Myocyte (in vitro differentiated cells): Measurements from ENCODE around the gene SPATA19. TPM values are rescaled to one million over a fixed set of nuclear protein-coding genes. Genes with fewer than 3 reads are reported as not detected.

Experiments
- DNase-seq: peaks from one replicate; pipeline ENCODE4 v3.0.0-alpha.2; 2012; ENCODE audit warnings: low read depth
- total RNA-seq: library from RNA; depleted of rRNA; stranded (reverse); fragments of >200 nt; gene quantifications from 2 replicates; pipeline ENCODE4 v1.2.3, GENCODE V29; 2014

The SPATA19 gene
- total RNA-seq, 1 donor from 2014 or later: not detected

GRCh38 chr11:133835593-133836548, 9.4 kb downstream of the SPATA19 start:
- DNase-seq: no peak

- peak; percentile 5 for DNase-seq
Measured at GRCh38 chr11:133834682-133835592, 10.4 kb downstream of the SPATA19 start.

GRCh38 chr11:133833898-133834681, 11.2 kb downstream of the SPATA19 start:
- no peak for DNase-seq

GRCh38 chr11:133832991-133833897, 12.1 kb downstream of the SPATA19 start:
- DNase-seq: no peak

GRCh38 chr11:133832096-133832990, 13.0 kb downstream of the SPATA19 start:
- DNase-seq: no peak

GRCh38 chr11:133830931-133831907, 14.1 kb downstream of the SPATA19 start:
- DNase-seq: no peak

- DNase-seq: no peak
Measured at GRCh38 chr11:133829566-133829965, 15.7 kb downstream of the SPATA19 start.

GRCh38 chr11:133828871-133829270, 16.4 kb downstream of the SPATA19 start:
- DNase-seq: no peak

- no peak for DNase-seq
Measured at GRCh38 chr11:133827556-133827955, 17.8 kb downstream of the SPATA19 start.

- no peak for DNase-seq
Measured at GRCh38 chr11:133826866-133827265, 18.4 kb downstream of the SPATA19 start.

- DNase-seq: no peak
Measured at GRCh38 chr11:133825666-133826065, 19.6 kb downstream of the SPATA19 start.

GRCh38 chr11:133825156-133825555, 20.2 kb downstream of the SPATA19 start:
- DNase-seq: no peak

GRCh38 chr11:133824593-133824992, 20.7 kb downstream of the SPATA19 start:
- DNase-seq: no peak

GRCh38 chr11:133823614-133824013, 21.7 kb downstream of the SPATA19 start:
- no peak for DNase-seq

GRCh38 chr11:133823211-133823610, 22.1 kb downstream of the SPATA19 start:
- DNase-seq: no peak

- no peak for DNase-seq
Measured at GRCh38 chr11:133821776-133822175, 23.5 kb downstream of the SPATA19 start.

- DNase-seq: no peak
Measured at GRCh38 chr11:133819746-133820315, 25.5 kb downstream of the SPATA19 start.
